SK-N-SH treated with all-trans-retinoic acid at 6 μM for 48 hours (cell line): ENCODE data around the gene B3GALT5.

Source experiments
- ATAC-seq: fragments of 200-7000 bp; cut with Tn5 transposase; 3 replicates; pipeline ENCODE4 v1.9.1; 2020; ENCODE audit warnings: mild to moderate bottlenecking, moderate library complexity
- ARNTL ChIP-seq: fragments of 450-650 bp; formaldehyde crosslinking; IDR thresholded peaks from 2 replicates; pipeline ENCODE4 v1.5.0; 2020; ENCODE audit warnings: low read depth, mild to moderate bottlenecking, moderate library complexity, borderline replicate concordance
- BACH2 ChIP-seq: fragments of 250-450 bp; sonication (Bioruptor Pico); IDR thresholded peaks from 2 replicates; pipeline ENCODE4 v1.9.0; 2021; ENCODE audit warnings: mild to moderate bottlenecking, borderline replicate concordance
- ESRRG ChIP-seq: fragments of 250-450 bp; sonication (Bioruptor Pico); IDR thresholded peaks from 2 replicates; pipeline ENCODE4 v1.6.1; 2021; ENCODE audit warnings: mild to moderate bottlenecking
- GLIS3 ChIP-seq: fragments of 250-450 bp; sonication (Bioruptor Pico); IDR thresholded peaks from 2 replicates; pipeline ENCODE4 v1.5.0; 2020; ENCODE audit warnings: mild to moderate bottlenecking, moderate library complexity
- ISL1 ChIP-seq: fragments of 250-450 bp; sonication (Bioruptor Pico); IDR thresholded peaks from 2 replicates; pipeline ENCODE4 v2.1.2; 2022; ENCODE audit warnings: mild to moderate bottlenecking, moderate library complexity
- OSR1 ChIP-seq: fragments of 250-450 bp; sonication (Bioruptor Pico); IDR thresholded peaks from 2 replicates; pipeline ENCODE4 v1.8.0; 2022; ENCODE audit warnings: moderate library complexity, mild to moderate bottlenecking, inconsistent platforms
- PPARA ChIP-seq: fragments of 250-450 bp; sonication (Bioruptor Pico); IDR thresholded peaks from 2 replicates; pipeline ENCODE4 v1.5.0; 2020; ENCODE audit warnings: mild to moderate bottlenecking, borderline replicate concordance
- RARB ChIP-seq: fragments of 250-450 bp; sonication (Bioruptor Pico); IDR thresholded peaks from 2 replicates; pipeline ENCODE4 v1.8.0; 2021; ENCODE audit warnings: mild to moderate bottlenecking, moderate library complexity
- SNAI2 ChIP-seq: fragments of 250-450 bp; sonication (Bioruptor Pico); IDR thresholded peaks from 2 replicates; pipeline ENCODE4 v1.5.0; 2020; ENCODE audit warnings: mild to moderate bottlenecking, moderate library complexity
- TCF4 ChIP-seq: fragments of 250-450 bp; sonication (Bioruptor Pico); IDR thresholded peaks from 2 replicates; pipeline ENCODE4 v1.8.0; 2021; ENCODE audit warnings: mild to moderate bottlenecking, moderate library complexity, borderline replicate concordance
- TOX ChIP-seq: fragments of 250-450 bp; sonication (Bioruptor Pico); IDR thresholded peaks from 2 replicates; pipeline ENCODE4 v1.8.0; 2021; ENCODE audit warnings: mild to moderate bottlenecking, moderate library complexity, borderline replicate concordance
- ZC3H10 ChIP-seq: fragments of 250-450 bp; sonication (Bioruptor Pico); IDR thresholded peaks from 2 replicates; pipeline ENCODE4 v1.5.1; 2021; ENCODE audit warnings: mild to moderate bottlenecking, moderate library complexity
- ZFP3 ChIP-seq: fragments of 250-450 bp; sonication (Bioruptor Pico); IDR thresholded peaks from 2 replicates; pipeline ENCODE4 v1.5.0; 2020; ENCODE audit warnings: mild to moderate bottlenecking, moderate library complexity
- ZFP30 ChIP-seq: fragments of 450-650 bp; formaldehyde crosslinking; IDR thresholded peaks from 2 replicates; pipeline ENCODE4 v1.5.0; 2022; ENCODE audit warnings: mild to moderate bottlenecking, moderate library complexity
- ZNF565 ChIP-seq: fragments of 450-650 bp; formaldehyde crosslinking; conservative IDR thresholded peaks from 2 replicates; pipeline ENCODE4 v1.5.0; 2020; ENCODE audit warnings: low read depth, mild to moderate bottlenecking, moderate library complexity
- ZNF70 ChIP-seq: fragments of 450-650 bp; formaldehyde crosslinking; IDR thresholded peaks from 2 replicates; pipeline ENCODE4 v1.5.0; 2020; ENCODE audit warnings: mild to moderate bottlenecking, moderate library complexity
- TF ChIP-seq, protein P1 (sequence below): fragments of 250-450 bp; sonication (Bioruptor Pico); IDR thresholded peaks from 2 replicates; pipeline ENCODE4 v1.8.0; 2020; ENCODE audit warnings: mild to moderate bottlenecking, moderate library complexity, borderline replicate concordance
- TF ChIP-seq, protein P2 (sequence below): fragments of 250-450 bp; sonication (Bioruptor Pico); IDR thresholded peaks from 2 replicates; pipeline ENCODE4 v1.8.0; 2021; ENCODE audit warnings: low read depth, mild to moderate bottlenecking, moderate library complexity, borderline replicate concordance
- TF ChIP-seq, protein P3 (sequence below): fragments of 250-450 bp; sonication (Bioruptor Pico); IDR thresholded peaks from 2 replicates; pipeline ENCODE4 v1.5.0; 2020; ENCODE audit warnings: mild to moderate bottlenecking, moderate library complexity

B3GALT5 gene

DNA sequence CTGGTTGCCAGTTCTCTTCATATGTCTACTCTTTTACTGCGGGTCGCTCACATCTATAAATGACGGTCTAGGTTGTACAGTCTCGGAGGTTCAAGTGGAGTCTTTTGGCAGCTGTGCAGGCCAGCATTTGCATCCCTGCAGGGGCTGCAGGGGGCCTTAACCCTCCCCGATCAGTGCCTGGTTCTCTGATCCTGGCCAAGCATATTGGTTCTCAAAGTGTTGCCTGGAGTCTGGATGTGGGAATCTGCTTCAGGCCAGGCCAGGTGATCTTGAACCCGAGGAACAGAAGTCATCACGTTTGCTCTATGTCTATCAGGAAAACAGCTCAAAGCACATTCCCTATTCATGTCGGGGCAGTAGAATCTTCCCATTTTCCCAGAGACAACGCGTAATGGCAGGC, 21.8 kb downstream of the B3GALT5 start:
- ATAC-seq, result no peak
- TF ChIP-seq PPARA, result no peak
- TF ChIP-seq ZNF565 (CRISPR knock-in tag), result no peak
- no peak for TF ChIP-seq BACH2 (CRISPR knock-in tag)
- TF ChIP-seq ARNTL (CRISPR knock-in tag), result no peak
- TF ChIP-seq ESRRG, result no peak
- no peak for TF ChIP-seq TCF4 (CRISPR knock-in tag)
- no peak for TF ChIP-seq ZNF70 (CRISPR knock-in tag)
- no peak for TF ChIP-seq ISL1 (CRISPR knock-in tag)

DNA sequence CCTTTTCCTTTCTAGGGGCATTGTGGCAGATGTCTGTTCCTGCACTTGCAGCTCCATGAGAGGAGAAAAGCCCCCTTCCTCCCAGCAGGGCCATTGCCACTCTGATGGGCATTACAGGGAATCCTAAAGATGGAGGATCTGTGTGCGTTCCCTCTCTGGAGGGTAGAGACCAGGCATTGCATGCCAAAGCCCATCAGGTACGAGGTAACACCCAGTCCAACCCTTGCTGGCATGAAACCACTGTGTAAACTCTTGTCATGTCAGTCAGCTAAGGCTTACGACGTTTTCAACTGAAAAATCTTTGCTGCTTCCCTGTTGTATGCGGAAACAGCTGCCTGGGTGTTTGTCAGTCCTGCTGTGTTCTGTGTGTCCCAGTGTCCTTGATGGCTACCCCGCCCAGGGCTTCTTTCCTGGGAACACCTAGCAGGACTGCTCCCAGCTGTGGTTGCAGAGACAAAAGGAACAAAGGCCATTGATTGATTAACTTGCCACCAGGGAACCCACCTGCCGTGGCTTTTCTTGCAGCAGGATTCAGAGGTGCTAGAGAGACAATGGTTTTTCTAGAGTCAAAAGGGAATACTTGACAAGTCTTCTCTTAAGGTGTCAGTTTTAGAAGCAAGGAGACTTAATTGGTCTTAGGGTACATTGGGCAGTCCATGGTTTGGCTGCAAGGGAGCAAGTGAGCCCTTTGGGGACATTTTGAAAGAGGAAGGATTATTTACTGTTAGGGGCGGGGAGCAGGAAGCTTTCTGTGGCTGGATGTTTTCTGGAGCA, 24.6 kb downstream of the B3GALT5 start:
- no peak for ATAC-seq
- TF ChIP-seq ARNTL (CRISPR knock-in tag), result no peak
- TF ChIP-seq, protein P1, sequence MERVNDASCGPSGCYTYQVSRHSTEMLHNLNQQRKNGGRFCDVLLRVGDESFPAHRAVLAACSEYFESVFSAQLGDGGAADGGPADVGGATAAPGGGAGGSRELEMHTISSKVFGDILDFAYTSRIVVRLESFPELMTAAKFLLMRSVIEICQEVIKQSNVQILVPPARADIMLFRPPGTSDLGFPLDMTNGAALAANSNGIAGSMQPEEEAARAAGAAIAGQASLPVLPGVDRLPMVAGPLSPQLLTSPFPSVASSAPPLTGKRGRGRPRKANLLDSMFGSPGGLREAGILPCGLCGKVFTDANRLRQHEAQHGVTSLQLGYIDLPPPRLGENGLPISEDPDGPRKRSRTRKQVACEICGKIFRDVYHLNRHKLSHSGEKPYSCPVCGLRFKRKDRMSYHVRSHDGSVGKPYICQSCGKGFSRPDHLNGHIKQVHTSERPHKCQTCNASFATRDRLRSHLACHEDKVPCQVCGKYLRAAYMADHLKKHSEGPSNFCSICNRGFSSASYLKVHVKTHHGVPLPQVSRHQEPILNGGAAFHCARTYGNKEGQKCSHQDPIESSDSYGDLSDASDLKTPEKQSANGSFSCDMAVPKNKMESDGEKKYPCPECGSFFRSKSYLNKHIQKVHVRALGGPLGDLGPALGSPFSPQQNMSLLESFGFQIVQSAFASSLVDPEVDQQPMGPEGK (CRISPR knock-in tag), result no peak
- TF ChIP-seq ZFP3 (CRISPR knock-in tag), result no peak
- TF ChIP-seq, protein P2, sequence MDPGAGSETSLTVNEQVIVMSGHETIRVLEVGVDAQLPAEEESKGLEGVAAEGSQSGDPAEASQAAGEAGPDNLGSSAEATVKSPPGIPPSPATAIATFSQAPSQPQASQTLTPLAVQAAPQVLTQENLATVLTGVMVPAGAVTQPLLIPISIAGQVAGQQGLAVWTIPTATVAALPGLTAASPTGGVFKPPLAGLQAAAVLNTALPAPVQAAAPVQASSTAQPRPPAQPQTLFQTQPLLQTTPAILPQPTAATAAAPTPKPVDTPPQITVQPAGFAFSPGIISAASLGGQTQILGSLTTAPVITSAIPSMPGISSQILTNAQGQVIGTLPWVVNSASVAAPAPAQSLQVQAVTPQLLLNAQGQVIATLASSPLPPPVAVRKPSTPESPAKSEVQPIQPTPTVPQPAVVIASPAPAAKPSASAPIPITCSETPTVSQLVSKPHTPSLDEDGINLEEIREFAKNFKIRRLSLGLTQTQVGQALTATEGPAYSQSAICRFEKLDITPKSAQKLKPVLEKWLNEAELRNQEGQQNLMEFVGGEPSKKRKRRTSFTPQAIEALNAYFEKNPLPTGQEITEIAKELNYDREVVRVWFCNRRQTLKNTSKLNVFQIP, result no peak
- no peak for TF ChIP-seq BACH2 (CRISPR knock-in tag)
- no peak for TF ChIP-seq ISL1 (CRISPR knock-in tag)
- TF ChIP-seq GLIS3 (CRISPR knock-in tag), result no peak
- TF ChIP-seq ZFP30 (CRISPR knock-in tag), result no peak
- no peak for TF ChIP-seq ZNF565 (CRISPR knock-in tag)
- TF ChIP-seq TOX, result no peak
- no peak for TF ChIP-seq SNAI2 (CRISPR knock-in tag)
- TF ChIP-seq OSR1, result no peak
- TF ChIP-seq ZNF70 (CRISPR knock-in tag), result no peak
- TF ChIP-seq ESRRG, result no peak
- TF ChIP-seq RARB (CRISPR knock-in tag), result no peak

DNA sequence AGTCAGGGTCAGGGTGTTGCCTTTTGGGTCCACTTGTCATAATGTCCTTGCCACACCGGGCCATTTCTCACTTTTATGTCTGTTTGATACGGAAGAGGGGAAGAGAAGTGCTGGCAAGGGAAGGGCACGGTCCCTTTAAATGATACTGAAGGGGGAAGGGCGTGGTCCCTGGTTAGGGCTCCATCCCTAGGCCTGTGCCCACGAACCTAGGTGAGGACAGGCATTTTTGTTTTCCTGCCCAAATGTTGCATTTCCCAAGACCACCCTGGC, 25.2 kb downstream of the B3GALT5 start:
- no peak for ATAC-seq
- TF ChIP-seq TCF4 (CRISPR knock-in tag), result no peak
- no peak for TF ChIP-seq ISL1 (CRISPR knock-in tag)
- TF ChIP-seq ZFP30 (CRISPR knock-in tag), result no peak
- TF ChIP-seq ZFP3 (CRISPR knock-in tag), result no peak
- no peak for TF ChIP-seq TOX

DNA sequence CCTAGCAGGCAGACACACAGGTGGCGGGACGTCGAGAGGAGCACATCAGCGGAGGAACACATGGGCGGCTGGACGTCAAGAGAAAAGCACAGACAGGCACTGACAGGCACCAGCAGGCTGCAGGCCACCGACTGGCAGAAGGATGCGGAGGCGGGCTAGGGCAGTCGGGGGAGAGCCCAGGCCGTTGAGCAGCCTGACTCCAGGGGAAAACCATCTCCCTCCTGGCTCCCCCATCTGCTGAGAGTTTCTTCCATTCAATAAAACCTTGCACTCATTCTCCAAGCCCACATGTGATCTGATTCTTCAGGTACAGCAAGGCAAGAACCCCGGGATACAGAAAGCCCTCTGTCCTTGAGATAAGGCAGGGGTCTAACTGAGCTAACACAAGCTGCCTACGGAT, 25.5 kb downstream of the B3GALT5 start:
- TF ChIP-seq OSR1 (no peak), ZC3H10 (CRISPR knock-in tag) (no peak), BACH2 (CRISPR knock-in tag) (no peak), ZFP30 (CRISPR knock-in tag) (no peak)
- TF ChIP-seq, protein P3, sequence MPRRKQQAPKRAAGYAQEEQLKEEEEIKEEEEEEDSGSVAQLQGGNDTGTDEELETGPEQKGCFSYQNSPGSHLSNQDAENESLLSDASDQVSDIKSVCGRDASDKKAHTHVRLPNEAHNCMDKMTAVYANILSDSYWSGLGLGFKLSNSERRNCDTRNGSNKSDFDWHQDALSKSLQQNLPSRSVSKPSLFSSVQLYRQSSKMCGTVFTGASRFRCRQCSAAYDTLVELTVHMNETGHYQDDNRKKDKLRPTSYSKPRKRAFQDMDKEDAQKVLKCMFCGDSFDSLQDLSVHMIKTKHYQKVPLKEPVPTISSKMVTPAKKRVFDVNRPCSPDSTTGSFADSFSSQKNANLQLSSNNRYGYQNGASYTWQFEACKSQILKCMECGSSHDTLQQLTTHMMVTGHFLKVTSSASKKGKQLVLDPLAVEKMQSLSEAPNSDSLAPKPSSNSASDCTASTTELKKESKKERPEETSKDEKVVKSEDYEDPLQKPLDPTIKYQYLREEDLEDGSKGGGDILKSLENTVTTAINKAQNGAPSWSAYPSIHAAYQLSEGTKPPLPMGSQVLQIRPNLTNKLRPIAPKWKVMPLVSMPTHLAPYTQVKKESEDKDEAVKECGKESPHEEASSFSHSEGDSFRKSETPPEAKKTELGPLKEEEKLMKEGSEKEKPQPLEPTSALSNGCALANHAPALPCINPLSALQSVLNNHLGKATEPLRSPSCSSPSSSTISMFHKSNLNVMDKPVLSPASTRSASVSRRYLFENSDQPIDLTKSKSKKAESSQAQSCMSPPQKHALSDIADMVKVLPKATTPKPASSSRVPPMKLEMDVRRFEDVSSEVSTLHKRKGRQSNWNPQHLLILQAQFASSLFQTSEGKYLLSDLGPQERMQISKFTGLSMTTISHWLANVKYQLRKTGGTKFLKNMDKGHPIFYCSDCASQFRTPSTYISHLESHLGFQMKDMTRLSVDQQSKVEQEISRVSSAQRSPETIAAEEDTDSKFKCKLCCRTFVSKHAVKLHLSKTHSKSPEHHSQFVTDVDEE (CRISPR knock-in tag), result no peak
- TF ChIP-seq, protein P2, result no peak
- TF ChIP-seq, all 23 proteins: peak for 0
- no peak for ATAC-seq
